Right ventricle myocardium superior (tissue), 1 donor: ENCODE data around the gene HAUS5. TPM values are rescaled to one million over a fixed set of nuclear protein-coding genes. Genes with fewer than 3 reads are reported as not detected.

ENCODE experiments used
- ATAC-seq: fragments of 200-7000 bp; cut with Tn5 transposase; one replicate; pipeline ENCODE4 v1.9.1; 2020; ENCODE audit warnings: mild to moderate bottlenecking; ENCODE audit not compliant: poor library complexity
- DNase-seq: peaks from one replicate; pipeline ENCODE4 v3.0.0-alpha.2; 2020
- intact Hi-C: fragments of 100-400 bp; cut with DNase I; formaldehyde crosslinking; loops from one replicate; pipeline ENCODE4 v1.11.2; 2022
- total RNA-seq: library from RNA; stranded (reverse); fragmentation: NEBNext Ultra II Directional; extraction: Animal tissue kit (Norgen Biotek cat#: 25700); gene quantifications from one replicate; pipeline ENCODE4 v1.2.1, GENCODE V29; 2021
- donor health status: DM: no; HTN: yes; CAD: no; lungs with severe emphysema.

Gene HAUS5
- total RNA-seq, 1 donor from 2014 or later, result 3.3 TPM

- intact Hi-C loops, result no loop called here
- no peak for DNase-seq
Observed at GRCh38 chr19:35663981-35664380, 51.4 kb downstream of the HAUS5 start.

GRCh38 chr19:35665157-35665556 lies 52.6 kb downstream of the HAUS5 start:
- intact Hi-C loops, result no loop called here
- DNase-seq, result no peak
- ATAC-seq, result no peak

More at GRCh38 chr19:35663981-35664380, 51.4 kb downstream of the HAUS5 start:
- ATAC-seq, result no peak

- ATAC-seq, result no peak
- DNase-seq, result no peak
- intact Hi-C loops, result no loop called here
Observed at GRCh38 chr19:35665604-35666003, 53.1 kb downstream of the HAUS5 start.

- no peak for ATAC-seq
- DNase-seq, result no peak
- intact Hi-C loops, result no loop called here
Observed at GRCh38 chr19:35666251-35666913, 53.8 kb downstream of the HAUS5 start, which contains the start of gene UPK1A. Gene UPK1A, plus strand, starts transcription at chr19:35666517. Its CDS starts 296 bp downstream, at chr19:35666813.

GRCh38 chr19:35669566-35669965 lies 57.0 kb downstream of the HAUS5 start:
- DNase-seq, result no peak
- no peak for ATAC-seq
- intact Hi-C loops, result no loop called here

GRCh38 chr19:35669974-35670373 lies 57.4 kb downstream of the HAUS5 start:
- no peak for DNase-seq
- ATAC-seq, result no peak
- intact Hi-C loops, result no loop called here

GRCh38 chr19:35670686-35671085 lies 58.2 kb downstream of the HAUS5 start:
- DNase-seq (no peak), ATAC-seq (no peak)
- intact Hi-C loops, result no loop called here

GRCh38 chr19:35671818-35672217 lies 59.3 kb downstream of the HAUS5 start:
- DNase-seq, result no peak
- intact Hi-C loops, result no loop called here

GRCh38 chr19:35673121-35673804 lies 60.7 kb downstream of the HAUS5 start:
- intact Hi-C loops, result no loop called here
- DNase-seq (peak; percentile 56), ATAC-seq (peak; percentile 53)

More at GRCh38 chr19:35671818-35672217, 59.3 kb downstream of the HAUS5 start:
- no peak for ATAC-seq

Other genes with a start within 250 kb of the HAUS5 start
- gene GPR42, start 241.7 kb upstream of the HAUS5 start, total RNA-seq, result not detected
- gene FFAR2, start 164.5 kb upstream of the HAUS5 start, total RNA-seq, result 0.11 TPM
- gene KRTDAP, start 122.3 kb upstream of the HAUS5 start, total RNA-seq, result not detected
- 3.6 TPM for gene DMKN, start 99.1 kb upstream of the HAUS5 start, total RNA-seq
- not detected for gene SBSN, start 84.4 kb upstream of the HAUS5 start, total RNA-seq
- not detected for gene GAPDHS, start 79.3 kb upstream of the HAUS5 start, total RNA-seq
- gene TMEM147, start 67.1 kb upstream of the HAUS5 start, total RNA-seq, result 75.7 TPM
- not detected for gene ATP4A, start 49.1 kb upstream of the HAUS5 start, total RNA-seq
- not detected for gene PMIS2, start 26.6 kb upstream of the HAUS5 start, total RNA-seq
- gene RBM42, start 16.3 kb downstream of the HAUS5 start, total RNA-seq, result 48.9 TPM
- 0.32 TPM for gene ETV2, start 29.0 kb downstream of the HAUS5 start, total RNA-seq
- 1,337 TPM for gene COX6B1, start 35.6 kb downstream of the HAUS5 start, total RNA-seq
- not detected for gene UPK1A, start 53.8 kb downstream of the HAUS5 start, total RNA-seq
- not detected for gene ZBTB32, start 91.8 kb downstream of the HAUS5 start, total RNA-seq
- gene KMT2B, start 105.3 kb downstream of the HAUS5 start, total RNA-seq, result 16.3 TPM
- gene IGFLR1, start 129.7 kb downstream of the HAUS5 start, total RNA-seq, result 2.9 TPM
- gene U2AF1L4, start 132.7 kb downstream of the HAUS5 start, total RNA-seq, result 22.6 TPM
- 40.7 TPM for gene PSENEN, start 132.9 kb downstream of the HAUS5 start, total RNA-seq
- gene LIN37, start 135.8 kb downstream of the HAUS5 start, total RNA-seq, result 5.2 TPM
- 570 TPM for gene HSPB6, start 144.3 kb downstream of the HAUS5 start, total RNA-seq
- 5.9 TPM for gene PROSER3, start 145.4 kb downstream of the HAUS5 start, total RNA-seq
- 3.0 TPM for gene ARHGAP33, start 162.8 kb downstream of the HAUS5 start, total RNA-seq
- not detected for gene PRODH2, start 200.1 kb downstream of the HAUS5 start, total RNA-seq
- gene NPHS1, start 239.8 kb downstream of the HAUS5 start, total RNA-seq, result not detected
- gene KIRREL2, start 244.2 kb downstream of the HAUS5 start, total RNA-seq, result not detected